Esophagus muscularis mucosa (tissue), 4 donors: ENCODE results near the gene BANF1. TPM values are rescaled to one million over a fixed set of nuclear protein-coding genes. Genes with fewer than 3 reads are reported as not detected.

Experiments used
- DNase-seq: peaks from one replicate; pipeline ENCODE4 v3.0.0-alpha.2; 2017; ENCODE audit errors: extremely low spot score
- H3K27ac ChIP-seq, 4 donors: fragments of 200-600 bp; sonication (generic); replicated peaks in 1 of 4; 1 replicate in 3 of 4; 2 replicates in 1 of 4; pipeline ENCODE4 v1.5.1; 2016 to 2019; ENCODE audit warnings: mild to moderate bottlenecking in 1 of 4
- H3K27me3 ChIP-seq, 4 donors: fragments of 200-600 bp; sonication (generic); one replicate each; pipeline versions ENCODE4 v1.5.1 to v1.6.0; 2016 to 2019
- H3K36me3 ChIP-seq, 4 donors: fragments of 200-600 bp; sonication (generic); one replicate each; pipeline ENCODE4 v1.5.1; 2016 to 2019
- H3K4me1 ChIP-seq, 4 donors: fragments of 200-600 bp; sonication (generic); one replicate each; pipeline ENCODE4 v1.5.1; 2016 to 2019
- H3K4me3 ChIP-seq, 4 donors: fragments of 200-600 bp; sonication (generic); 1 replicate in 2 of 4; 2 replicates in 2 of 4; pipeline ENCODE4 v1.5.1; 2016 to 2019; ENCODE audit warnings: mild to moderate bottlenecking in 4 of 4, moderate library complexity in 1 of 4
- H3K9me3 ChIP-seq, 4 donors: fragments of 200-600 bp; sonication (generic); 1 replicate in 3 of 4; 2 replicates in 1 of 4; pipeline ENCODE4 v1.5.1; 2016 to 2019
- CTCF ChIP-seq, 3 experiments: fragments of 200-600 bp in 2 of 3; fragments of 450-650 bp in 1 of 3; sonication (generic) in 2 of 3; IDR thresholded peaks; one replicate each; pipeline ENCODE4 v1.5.1; 2017 to 2019; ENCODE audit warnings: antibody characterized with exemption in 3 of 3, mild to moderate bottlenecking in 2 of 3, moderate library complexity in 1 of 3
- EP300 ChIP-seq: sonication (generic); formaldehyde crosslinking; IDR thresholded peaks from one replicate; pipeline ENCODE4 v1.6.1; 2017; ENCODE audit warnings: antibody characterized with exemption
- POLR2A ChIP-seq: fragments of 450-650 bp; IDR thresholded peaks from one replicate; pipeline ENCODE4 v1.6.1; 2017; ENCODE audit warnings: antibody characterized with exemption, moderate library complexity, mild to moderate bottlenecking, low read depth
- POLR2AphosphoS5 ChIP-seq, 2 donors: sonication (generic); formaldehyde crosslinking; IDR thresholded peaks; one replicate each; pipeline ENCODE4 v1.6.1; 2017; ENCODE audit warnings: antibody characterized with exemption in 2 of 2
- WGBS: methylation state at CpG from one replicate; pipeline ENCODE4 v1.1.5; 2018; 5-methylcytosine and 5-hydroxymethylcytosine counted together
- intact Hi-C: fragments of 100-400 bp; cut with DNase I; formaldehyde crosslinking; loops from one replicate; pipeline ENCODE4 v1.15.1; 2023
- total RNA-seq, 4 donors: library from RNA; depleted of rRNA; stranded (reverse); fragments of >200 nt; gene quantifications; one replicate each; pipeline versions ENCODE4 v1.1.0 to v1.2.1, GENCODE V29; 2016

Gene BANF1
- total RNA-seq, 4 donors from 2014 or later = 46.9 to 72.5 (median 57.9) TPM

GRCh38 chr11:66026017-66026529, 23.8 kb downstream of the BANF1 start, which contains the start of gene CATSPER1:
Gene CATSPER1 (minus strand): TSS chr11:66026479. CDS start chr11:66026379, 100 bp downstream.
- Histone ChIP-seq H3K27ac (no peak within 1 kb of the TSS), H3K27me3 (no peaks in the 10 kb centered on the region), H3K36me3 (no peaks in the 10 kb centered on the region), H3K9me3 (no peaks in the 10 kb centered on the region), H3K4me1 (peaks cover 7 to 14% (median 11%) of the 10 kb centered on the region in 4 donors), H3K4me3 (no peak within 1 kb of the TSS)
- DNase-seq = no peak
- TF ChIP-seq EP300 (no peak), POLR2A (no peak), CTCF (IDR thresholded peaks at IDR 0.05) (no peak), POLR2AphosphoS5 (IDR thresholded peaks at IDR 0.05) (no peak)
- intact Hi-C loops = no loop called here
- WGBS = 83% methylated on average over 9 of the region's 18 CpGs

- TF ChIP-seq CTCF (IDR thresholded peaks at IDR 0.05) (no peak), POLR2AphosphoS5 (IDR thresholded peaks at IDR 0.05) (no peak), POLR2A (no peak), EP300 (no peak)
- intact Hi-C loops = no loop called here
- no peak for DNase-seq
- Histone ChIP-seq H3K36me3 (no peaks in the 10 kb centered on the region), H3K27ac (no peak overlapping the region), H3K27me3 (peaks cover 0 to 21% (median 0%) of the 10 kb centered on the region in 4 donors), H3K4me3 (no peak overlapping the region), H3K4me1 (no peaks in the 10 kb centered on the region), H3K9me3 (no peaks in the 10 kb centered on the region)
- 87% methylated on average over 8 of the region's 8 CpGs for WGBS
These were observed 30.8 kb downstream of the BANF1 start for GRCh38 chr11:66032957-66033735.

DNA sequence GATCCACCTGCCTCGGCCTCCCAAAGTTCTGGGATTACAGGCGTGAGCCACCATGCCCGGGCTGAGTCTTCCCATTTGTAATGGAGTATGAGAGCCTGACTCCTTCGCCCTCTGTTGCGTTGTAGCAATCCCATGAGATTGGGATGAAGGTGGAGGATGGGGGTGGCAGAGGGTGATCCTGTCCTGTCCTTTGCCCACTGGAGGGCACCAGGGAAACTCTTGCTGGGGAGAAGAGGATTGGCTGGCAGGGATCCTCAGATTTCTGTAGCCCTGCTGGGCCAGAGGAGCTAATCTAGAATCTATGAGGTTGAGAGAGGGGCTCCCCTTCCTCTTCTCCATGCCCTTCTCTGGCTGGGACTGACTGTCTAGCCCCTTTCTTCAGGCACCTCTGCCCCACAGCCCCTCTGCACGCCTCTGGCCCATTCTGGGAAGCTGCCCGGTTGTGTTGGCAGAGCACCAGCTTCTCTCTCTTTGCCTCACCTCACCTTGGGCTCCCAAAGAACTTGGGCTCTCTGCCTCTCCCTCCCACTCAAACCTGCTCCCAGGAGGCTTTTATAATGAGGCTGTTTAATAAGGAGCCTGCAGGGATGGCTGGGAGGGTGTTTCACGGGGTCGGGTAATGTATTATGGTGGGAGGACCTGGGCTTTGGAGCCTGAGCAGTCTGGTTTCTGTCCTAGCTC, 33.5 kb downstream of the BANF1 start:
- 71% methylated on average over 6 of the region's 9 CpGs for WGBS
- intact Hi-C loops = no loop called here

DNA sequence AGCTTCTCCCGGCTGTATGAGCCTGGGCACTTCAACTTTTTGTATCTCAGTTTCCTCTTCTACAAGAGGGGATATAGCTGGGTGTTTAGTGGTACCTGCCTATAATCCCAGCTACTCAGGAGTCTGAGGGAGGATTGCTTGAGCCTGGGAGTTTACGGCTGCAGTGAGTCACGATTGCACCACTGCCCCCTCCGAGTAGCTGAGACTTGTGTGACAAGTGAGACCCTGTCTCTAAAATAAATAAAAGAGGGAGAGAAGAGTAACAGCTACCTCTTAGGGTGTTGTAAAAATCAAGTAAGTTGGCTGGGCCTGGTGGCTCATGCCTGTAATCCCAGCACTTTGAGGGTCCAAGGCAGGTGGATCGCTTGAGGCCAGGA, 34.0 kb downstream of the BANF1 start:
- 90% methylated on average over 5 of the region's 5 CpGs for WGBS
- TF ChIP-seq CTCF (IDR thresholded peaks at IDR 0.05) (no peak), POLR2A (no peak), EP300 (no peak)
- no peaks in the 10 kb centered on the region for H3K4me1 ChIP-seq
- intact Hi-C loops = no loop called here
- H3K27ac ChIP-seq = no peak overlapping the region
- no peaks in the 10 kb centered on the region for H3K36me3 ChIP-seq
- H3K27me3 ChIP-seq = peaks cover 0 to 21% (median 0%) of the 10 kb centered on the region in 4 donors
- no peaks in the 10 kb centered on the region for H3K9me3 ChIP-seq
- DNase-seq = no peak
- no peak overlapping the region for H3K4me3 ChIP-seq

More for the DNA sequence above, 33.5 kb downstream of the BANF1 start:
- no peaks in the 10 kb centered on the region for H3K9me3 ChIP-seq
- H3K4me1 ChIP-seq = no peaks in the 10 kb centered on the region
- no peak overlapping the region for H3K27ac ChIP-seq
- no peaks in the 10 kb centered on the region for H3K36me3 ChIP-seq
- no peak for TF ChIP-seq CTCF (IDR thresholded peaks at IDR 0.05)
- no peak for TF ChIP-seq EP300
- no peak for TF ChIP-seq POLR2A
- no peak for TF ChIP-seq POLR2AphosphoS5 (IDR thresholded peaks at IDR 0.05)
- H3K4me3 ChIP-seq = no peak overlapping the region
- H3K27me3 ChIP-seq = peaks cover 0 to 21% (median 0%) of the 10 kb centered on the region in 4 donors
- no peak for DNase-seq
